Activated naive CD8-positive, alpha-beta T cell treated with anti-CD3 and anti-CD28 coated beads for 36 hours (primary cell): ENCODE results near the gene ZNF385C. TPM values are rescaled to one million over a fixed set of nuclear protein-coding genes. Genes with fewer than 3 reads are reported as not detected.
"Not testable (repeated sequence)": the region's sequence is repeated elsewhere in the genome, so short reads cannot be mapped to it uniquely, and the experiment has no call there.

Experiments used
- DNase-seq: peaks from one replicate; pipeline ENCODE4 v3.0.0; 2021
- H3K27ac Mint-ChIP-seq: one replicate; pipeline ENCODE4 v1.8.0; 2022; ENCODE audit warnings: mild to moderate bottlenecking, moderate library complexity, mixed read lengths
- H3K27me3 Mint-ChIP-seq: one replicate; pipeline ENCODE4 v1.8.0; 2022; ENCODE audit warnings: mild to moderate bottlenecking, mixed read lengths
- H3K36me3 Mint-ChIP-seq: one replicate; pipeline ENCODE4 v1.8.0; 2021; ENCODE audit warnings: mild to moderate bottlenecking, mixed read lengths
- H3K4me1 Mint-ChIP-seq: one replicate; pipeline ENCODE4 v1.8.0; 2021; ENCODE audit warnings: mixed read lengths
- H3K4me3 Mint-ChIP-seq: one replicate; pipeline ENCODE4 v1.8.0; 2022; ENCODE audit warnings: mild to moderate bottlenecking, moderate library complexity, mixed read lengths
- H3K9me3 Mint-ChIP-seq: one replicate; pipeline ENCODE4 v1.8.0; 2022; ENCODE audit warnings: mixed read lengths
- total RNA-seq, 2 experiments: library from RNA; stranded (reverse); gene quantifications; one replicate each; pipeline ENCODE4 v1.2.3, GENCODE V29; 2021

Gene ZNF385C, protein sequence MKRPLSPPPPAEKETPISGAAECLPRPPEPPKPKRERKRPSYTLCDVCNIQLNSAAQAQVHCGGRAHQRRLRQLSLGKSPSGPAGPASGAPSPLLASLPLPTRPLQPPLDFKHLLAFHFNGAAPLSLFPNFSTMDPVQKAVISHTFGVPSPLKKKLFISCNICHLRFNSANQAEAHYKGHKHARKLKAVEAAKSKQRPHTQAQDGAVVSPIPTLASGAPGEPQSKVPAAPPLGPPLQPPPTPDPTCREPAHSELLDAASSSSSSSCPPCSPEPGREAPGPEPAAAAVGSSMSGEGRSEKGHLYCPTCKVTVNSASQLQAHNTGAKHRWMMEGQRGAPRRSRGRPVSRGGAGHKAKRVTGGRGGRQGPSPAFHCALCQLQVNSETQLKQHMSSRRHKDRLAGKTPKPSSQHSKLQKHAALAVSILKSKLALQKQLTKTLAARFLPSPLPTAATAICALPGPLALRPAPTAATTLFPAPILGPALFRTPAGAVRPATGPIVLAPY
- total RNA-seq: 1 to 10 TPM in 1 of 2 experiments, under 1 TPM in 1; 0.92 to 1.2 TPM

DNA sequence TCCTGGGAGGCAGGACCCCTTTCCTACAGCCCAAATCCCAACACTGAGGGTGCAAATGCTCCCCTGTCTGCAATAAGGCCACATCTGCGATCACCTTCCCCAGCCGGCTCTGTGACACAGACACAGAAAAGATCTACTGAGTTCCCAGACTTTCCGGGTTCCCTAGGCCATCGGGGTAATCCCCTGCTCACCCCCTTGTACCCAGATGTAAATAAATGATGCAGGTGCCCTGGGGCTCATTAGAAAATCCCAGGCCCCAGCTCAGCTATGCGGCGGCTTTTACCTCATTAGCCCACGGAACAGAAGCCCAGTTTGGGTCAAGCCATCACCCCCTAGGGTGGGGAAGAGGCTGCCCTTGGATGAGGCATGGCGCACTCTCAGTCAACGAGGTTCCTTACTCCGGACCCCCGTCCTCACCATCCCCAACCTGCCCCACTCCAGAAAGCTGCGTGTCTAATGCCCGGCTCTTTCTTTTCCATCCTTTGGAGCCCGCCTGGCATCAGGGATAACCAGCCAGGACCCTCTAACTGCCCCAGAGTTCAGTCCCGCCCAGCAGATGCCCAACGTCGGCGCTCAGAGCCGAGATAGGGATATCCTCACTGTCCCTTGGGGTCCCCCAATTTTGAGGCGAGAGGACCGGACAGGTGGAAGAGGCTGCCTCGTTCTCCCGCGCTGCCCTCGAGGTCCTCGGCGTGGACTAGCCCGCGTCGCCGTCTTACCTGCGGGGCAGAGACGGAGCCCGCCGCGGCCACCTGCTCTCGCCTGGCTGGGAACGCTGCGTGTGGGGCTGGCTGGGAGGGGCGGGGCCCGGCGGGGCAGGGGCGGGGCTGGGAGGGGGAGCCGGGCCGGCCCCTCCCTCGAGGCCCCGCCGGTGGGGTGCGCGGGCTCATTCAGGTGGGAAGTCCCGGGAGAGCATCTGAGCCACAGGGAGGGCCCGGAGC, at the start of gene ZNF385C:
TSS of gene ZNF385C (minus strand) at position 783 of the 941 bp plus-strand sequence. CDS start 35,417 bp downstream, outside the sequence.
- Mint-ChIP-seq H3K27me3 (peaks cover 30% of the 10 kb centered on the region), H3K36me3 (no peaks in the 10 kb centered on the region), H3K4me1 (peaks cover 5% of the 10 kb centered on the region), H3K27ac (no peak within 1 kb of the TSS), H3K9me3 (no peaks in the 10 kb centered on the region), H3K4me3 (peak within 1 kb of the TSS; percentile 52)
- peak; percentile 52 for DNase-seq

DNA sequence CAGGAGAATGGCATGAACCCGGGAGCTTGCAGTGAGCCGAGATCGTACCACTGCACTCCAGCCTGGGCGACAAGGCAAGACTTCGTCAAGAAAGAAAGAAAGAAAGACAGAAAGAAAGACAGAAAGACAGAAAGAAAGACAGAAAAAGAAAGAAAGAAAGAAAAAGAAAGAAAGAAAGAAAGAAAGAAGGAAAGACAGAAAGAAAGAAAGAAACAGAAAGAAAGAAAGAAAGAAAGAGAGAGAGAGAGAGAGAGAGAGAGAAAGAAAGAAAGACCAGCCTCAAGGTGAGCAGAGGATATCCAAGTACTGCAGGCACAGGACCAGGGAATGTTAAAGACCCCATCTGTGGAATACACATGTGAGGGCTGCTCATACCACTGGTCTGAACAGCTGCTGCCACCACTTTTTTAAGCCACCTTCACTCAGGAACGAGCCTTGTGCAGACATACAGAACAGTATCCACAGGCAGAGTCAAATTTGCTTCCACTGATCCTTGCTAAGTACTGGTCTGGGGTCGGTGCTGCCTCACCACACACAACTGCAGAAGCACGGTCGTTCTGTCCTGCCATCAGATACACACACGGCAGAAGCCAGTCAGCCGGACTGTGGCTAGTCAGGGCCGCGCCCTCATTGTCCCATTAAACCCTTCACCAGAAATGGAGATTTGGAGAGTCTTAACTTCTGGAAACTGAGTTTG, 48.8 kb upstream of the ZNF385C start:
- no peak overlapping the region for H3K4me3 Mint-ChIP-seq
- H3K27me3 Mint-ChIP-seq: no peaks in the 10 kb centered on the region
- H3K9me3 Mint-ChIP-seq: no peaks in the 10 kb centered on the region
- peak overlapping the region; percentile 26 for H3K27ac Mint-ChIP-seq
- peaks cover 32% of the 10 kb centered on the region for H3K4me1 Mint-ChIP-seq
- no peak for DNase-seq
- H3K36me3 Mint-ChIP-seq: peaks cover 9% of the 10 kb centered on the region

DNA sequence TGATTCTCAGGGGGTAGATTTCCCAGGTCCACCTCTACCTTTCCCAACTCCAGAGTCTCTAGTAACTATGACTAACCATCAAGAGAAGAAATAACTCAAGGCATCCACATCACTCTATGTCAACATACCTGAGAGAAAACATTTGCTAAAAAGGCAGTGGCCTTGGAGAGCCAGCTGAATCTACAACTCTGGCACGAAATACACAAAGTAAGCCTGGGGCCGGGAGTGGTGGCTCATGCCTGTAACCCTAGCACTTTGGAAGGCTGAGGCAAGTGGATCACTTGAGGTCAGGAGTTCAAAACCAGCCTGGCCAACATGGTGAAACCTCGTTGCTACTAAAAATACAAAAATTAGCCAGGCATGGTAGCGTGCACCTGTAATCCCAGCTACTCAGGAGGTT, 44.9 kb upstream of the ZNF385C start:
- not testable (repeated sequence) for H3K27ac Mint-ChIP-seq, H3K9me3 Mint-ChIP-seq, DNase-seq, H3K4me3 Mint-ChIP-seq, H3K27me3 Mint-ChIP-seq
- H3K36me3 Mint-ChIP-seq: peaks cover 12% of the 10 kb centered on the region
- peaks cover 36% of the 10 kb centered on the region for H3K4me1 Mint-ChIP-seq

DNA sequence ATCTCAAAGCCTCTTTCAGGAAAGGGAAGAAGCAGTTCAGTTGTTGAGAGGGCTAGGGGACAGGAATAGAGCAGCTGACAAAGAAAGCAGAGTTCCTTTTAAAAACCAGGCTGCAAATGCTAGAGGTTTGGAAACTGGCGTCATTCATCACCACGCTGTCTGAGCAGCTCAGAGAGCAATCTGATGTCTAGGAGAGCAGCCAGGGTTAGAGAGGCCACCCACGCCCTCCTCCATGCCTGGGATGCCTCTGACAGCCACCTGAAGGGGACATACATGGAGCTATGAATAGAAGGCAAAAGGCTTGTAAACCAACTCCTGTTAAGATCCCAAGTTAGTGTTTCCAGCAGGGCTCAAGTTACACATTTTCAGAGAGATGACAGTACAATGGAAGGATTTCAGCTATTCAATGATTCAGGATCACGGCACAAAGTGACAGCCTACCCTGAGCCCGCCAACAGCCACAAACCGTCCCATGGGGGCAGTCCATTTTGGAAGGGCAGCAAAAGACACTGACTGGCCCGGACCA, 44.2 kb upstream of the ZNF385C start:
- DNase-seq: no peak
- no peaks in the 10 kb centered on the region for H3K9me3 Mint-ChIP-seq
- peaks cover 8% of the 10 kb centered on the region for H3K36me3 Mint-ChIP-seq
- no peak overlapping the region for H3K27ac Mint-ChIP-seq
- H3K4me1 Mint-ChIP-seq: peaks cover 35% of the 10 kb centered on the region
- no peaks in the 10 kb centered on the region for H3K27me3 Mint-ChIP-seq
- no peak overlapping the region for H3K4me3 Mint-ChIP-seq

DNA sequence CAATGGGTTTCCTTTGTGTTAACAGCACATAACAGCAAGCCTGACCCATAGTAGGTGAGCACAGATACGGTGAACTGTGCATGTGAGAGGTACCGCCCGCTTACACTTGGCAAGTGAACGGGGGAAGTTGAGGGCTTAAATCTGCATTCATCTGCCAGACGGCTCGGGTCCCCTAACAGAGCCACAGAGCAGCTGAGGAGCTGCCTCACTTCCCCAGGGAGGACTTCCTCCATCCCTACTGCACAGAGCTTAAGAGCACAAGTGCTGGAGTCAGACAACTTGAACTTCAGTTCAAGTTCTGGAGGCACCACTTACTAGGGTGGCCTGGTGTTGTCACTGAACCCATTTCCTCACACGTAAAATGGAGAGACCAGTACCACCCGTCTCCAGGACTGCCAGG, 43.1 kb upstream of the ZNF385C start:
- no peak overlapping the region for H3K4me3 Mint-ChIP-seq
- H3K27ac Mint-ChIP-seq: no peak overlapping the region
- peaks cover 6% of the 10 kb centered on the region for H3K36me3 Mint-ChIP-seq
- peaks cover 42% of the 10 kb centered on the region for H3K4me1 Mint-ChIP-seq
- DNase-seq: no peak
- H3K9me3 Mint-ChIP-seq: no peaks in the 10 kb centered on the region
- H3K27me3 Mint-ChIP-seq: no peaks in the 10 kb centered on the region

DNA sequence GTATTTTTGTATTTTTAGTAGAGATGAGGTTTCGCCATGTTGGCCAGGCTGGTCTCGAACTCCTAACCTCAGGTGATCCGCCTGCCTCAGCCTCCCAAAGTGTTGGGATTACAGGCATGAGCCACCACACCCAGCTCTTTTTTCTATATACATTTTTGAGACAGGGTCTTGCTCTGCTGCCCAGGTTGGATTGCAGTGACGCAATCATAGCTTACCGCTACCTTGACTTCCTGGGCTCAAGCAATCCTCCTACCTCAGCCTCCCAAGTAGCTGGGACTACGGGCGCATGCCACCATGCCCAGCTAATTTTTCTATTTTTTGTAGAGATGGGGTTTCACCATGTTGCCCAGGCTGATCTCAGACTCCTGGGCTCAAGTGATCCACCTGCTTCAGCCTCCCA, 42.4 kb upstream of the ZNF385C start:
- not testable (repeated sequence) for H3K36me3 Mint-ChIP-seq, H3K27me3 Mint-ChIP-seq, H3K4me3 Mint-ChIP-seq, DNase-seq, H3K9me3 Mint-ChIP-seq, H3K27ac Mint-ChIP-seq
- peaks cover 49% of the 10 kb centered on the region for H3K4me1 Mint-ChIP-seq

DNA sequence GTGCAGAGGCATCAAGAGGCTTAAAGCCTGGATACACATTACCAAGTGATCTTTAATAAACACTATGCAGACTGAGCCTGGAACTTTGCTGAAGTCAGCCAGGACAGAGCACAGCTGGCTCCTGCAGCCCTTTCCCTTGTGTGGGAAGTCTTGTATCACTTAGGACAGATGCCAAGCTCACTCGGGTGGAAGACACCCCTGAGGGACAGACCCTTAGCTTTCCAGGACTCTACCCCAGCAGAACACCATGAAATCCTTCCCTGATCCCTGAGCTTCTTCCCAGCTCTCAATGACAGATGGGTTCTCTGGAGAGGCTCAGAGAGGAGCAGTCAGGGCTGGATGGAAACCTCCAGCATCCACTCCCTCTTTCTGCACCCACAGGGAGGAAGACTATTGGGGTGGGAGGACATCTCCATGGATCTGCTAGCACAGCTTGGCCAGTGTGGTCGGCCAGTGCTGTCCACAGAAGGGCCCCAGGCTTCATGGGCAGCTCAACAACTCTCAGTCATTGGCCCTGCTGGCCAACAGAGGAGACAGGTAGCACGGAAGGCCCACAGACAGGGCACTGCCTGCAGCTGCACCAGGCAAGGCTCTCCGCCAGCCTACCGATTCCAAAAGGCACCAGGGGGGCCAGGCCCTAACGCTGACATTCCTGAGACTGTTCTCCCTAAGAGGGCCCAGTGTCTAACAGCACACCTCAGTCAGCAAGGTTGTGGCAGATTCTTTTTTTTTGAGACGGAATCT, 40.6 kb upstream of the ZNF385C start:
- Mint-ChIP-seq H3K4me1 (peaks cover 61% of the 10 kb centered on the region), H3K4me3 (no peak overlapping the region), H3K9me3 (no peaks in the 10 kb centered on the region), H3K36me3 (peaks cover 13% of the 10 kb centered on the region), H3K27ac (no peak overlapping the region), H3K27me3 (no peaks in the 10 kb centered on the region)
- DNase-seq: no peak

DNA sequence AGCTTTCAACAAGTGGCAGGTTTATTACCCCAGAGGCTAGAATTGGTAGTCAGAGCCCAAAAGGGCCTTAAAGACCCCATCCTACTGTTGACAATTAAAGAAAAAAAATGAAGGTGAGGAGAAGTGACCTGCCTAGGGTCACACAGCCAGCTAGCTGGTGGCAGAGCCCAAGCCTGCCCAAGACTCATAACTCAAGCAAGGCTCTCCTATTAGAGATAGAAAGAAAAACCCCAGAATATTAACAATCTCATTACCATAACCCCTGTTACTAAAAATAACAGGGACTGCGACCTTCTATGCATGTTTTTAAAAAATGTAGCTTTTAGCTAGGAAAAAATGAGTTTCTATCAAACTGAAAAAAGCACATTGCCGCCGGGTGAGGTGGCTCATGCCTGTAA, 38.4 kb upstream of the ZNF385C start:
- H3K27ac Mint-ChIP-seq: no peak overlapping the region

DNA sequence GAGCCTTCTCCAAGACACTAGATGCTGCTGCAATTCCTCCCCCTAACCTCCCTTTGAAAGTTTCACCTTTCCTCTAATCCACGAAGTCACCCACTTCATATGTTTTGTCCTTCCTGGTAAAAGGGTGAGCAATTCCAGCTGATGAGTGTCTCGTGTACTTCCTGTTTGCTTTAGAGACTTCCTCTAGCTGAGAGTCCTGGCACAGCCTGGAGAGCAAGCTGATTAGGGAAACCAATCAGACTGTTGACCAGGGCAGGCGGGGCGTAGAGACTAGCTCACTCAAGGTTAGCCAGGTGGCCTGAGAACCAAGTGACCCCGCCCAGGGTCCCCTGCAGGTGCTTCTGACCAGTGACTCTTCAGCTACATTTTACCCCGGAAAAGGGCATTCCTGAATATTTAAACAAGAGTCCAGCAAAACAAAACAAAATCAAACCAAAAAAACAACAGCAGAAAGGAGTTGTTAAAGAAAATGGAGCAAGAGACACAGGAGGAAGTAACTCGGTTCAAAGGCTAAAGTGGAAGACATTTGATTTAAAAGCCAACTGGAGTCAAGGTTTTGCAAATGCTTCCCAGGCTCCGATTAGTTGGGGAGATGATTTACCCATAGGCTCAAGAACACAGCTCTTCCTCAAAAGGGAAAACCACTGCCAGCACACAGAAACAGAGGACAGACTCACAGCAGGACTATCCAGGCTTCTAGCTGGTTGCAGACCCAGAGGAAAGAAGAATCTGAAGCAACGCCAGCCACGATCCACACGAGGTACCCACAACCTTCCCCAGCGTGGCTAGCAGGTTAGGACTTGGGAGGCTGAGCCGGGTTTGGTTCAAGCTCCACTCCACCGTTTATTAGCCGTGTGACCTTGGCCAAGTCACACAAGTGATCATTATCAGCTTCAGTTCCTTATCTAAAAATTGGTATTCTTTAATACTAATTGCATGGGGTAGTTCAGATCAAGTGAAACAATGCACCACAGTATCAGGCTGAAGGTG, 37.7 kb upstream of the ZNF385C start:
- no peak overlapping the region for H3K4me3 Mint-ChIP-seq
- H3K9me3 Mint-ChIP-seq: no peaks in the 10 kb centered on the region
- H3K4me1 Mint-ChIP-seq: peaks cover 67% of the 10 kb centered on the region
- no peak for DNase-seq
- no peaks in the 10 kb centered on the region for H3K27me3 Mint-ChIP-seq
- H3K27ac Mint-ChIP-seq: peak overlapping the region; percentile 38
- H3K36me3 Mint-ChIP-seq: peaks cover 11% of the 10 kb centered on the region

More for the DNA sequence above, 38.4 kb upstream of the ZNF385C start:
- DNase-seq: no peak
- Mint-ChIP-seq H3K4me1 (peaks cover 69% of the 10 kb centered on the region), H3K9me3 (no peaks in the 10 kb centered on the region), H3K36me3 (peaks cover 9% of the 10 kb centered on the region), H3K27me3 (no peaks in the 10 kb centered on the region), H3K4me3 (no peak overlapping the region)

DNA sequence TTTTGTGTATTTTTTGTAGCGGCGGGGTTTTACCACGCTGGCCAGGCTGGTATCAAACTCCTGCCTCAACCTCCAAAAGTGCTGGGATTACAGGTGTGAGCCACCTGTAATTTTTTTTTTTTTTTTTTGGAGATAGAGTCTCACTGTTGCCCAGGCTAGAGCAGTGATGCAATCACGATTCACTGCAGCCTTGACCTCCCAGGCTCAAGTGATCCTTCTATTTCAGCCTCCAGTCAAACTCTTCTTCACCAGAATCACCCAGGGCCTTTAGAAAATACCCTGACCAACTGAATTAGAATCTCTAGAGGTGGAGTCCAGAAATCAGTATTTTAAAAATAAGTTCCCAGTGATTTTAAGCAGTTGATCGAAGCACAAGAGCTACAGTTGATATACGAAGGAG, 36.9 kb upstream of the ZNF385C start:
- no peaks in the 10 kb centered on the region for H3K9me3 Mint-ChIP-seq
- peaks cover 64% of the 10 kb centered on the region for H3K4me1 Mint-ChIP-seq
- peaks cover 9% of the 10 kb centered on the region for H3K36me3 Mint-ChIP-seq
- no peak overlapping the region for H3K27ac Mint-ChIP-seq
- no peaks in the 10 kb centered on the region for H3K27me3 Mint-ChIP-seq
- no peak for DNase-seq
- no peak overlapping the region for H3K4me3 Mint-ChIP-seq

DNA sequence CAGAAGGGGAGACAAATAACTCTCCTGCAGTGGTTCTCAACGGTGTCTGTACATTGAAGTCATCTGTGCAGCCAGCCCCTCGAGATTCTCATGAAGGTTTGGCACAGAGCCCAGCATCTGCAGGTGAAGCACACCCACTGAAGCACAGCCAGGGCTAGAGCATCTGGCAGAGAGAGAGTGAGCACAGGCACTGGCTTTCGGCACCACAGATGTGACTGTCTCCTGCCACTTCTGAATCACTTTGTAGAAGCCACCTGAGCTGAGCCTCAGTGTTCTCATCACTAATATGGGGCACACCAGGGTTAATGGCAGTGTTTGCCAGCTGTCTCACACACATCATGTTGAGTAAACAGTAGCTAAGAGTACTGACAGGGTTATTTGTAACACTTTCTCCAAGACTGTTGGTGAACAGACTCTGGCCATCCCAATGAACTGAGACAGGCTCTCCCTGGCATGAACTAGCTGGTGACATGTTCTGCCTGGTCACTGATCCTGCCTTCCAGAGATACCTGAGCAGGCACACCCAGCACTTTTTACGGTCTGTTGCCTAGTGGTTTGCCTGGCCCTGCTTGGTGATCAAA, 35.3 kb upstream of the ZNF385C start:
- Mint-ChIP-seq H3K27me3 (no peaks in the 10 kb centered on the region), H3K4me3 (no peak overlapping the region), H3K9me3 (no peaks in the 10 kb centered on the region), H3K36me3 (peaks cover 12% of the 10 kb centered on the region), H3K4me1 (peaks cover 55% of the 10 kb centered on the region), H3K27ac (peak overlapping the region; percentile 15)
- no peak for DNase-seq

DNA sequence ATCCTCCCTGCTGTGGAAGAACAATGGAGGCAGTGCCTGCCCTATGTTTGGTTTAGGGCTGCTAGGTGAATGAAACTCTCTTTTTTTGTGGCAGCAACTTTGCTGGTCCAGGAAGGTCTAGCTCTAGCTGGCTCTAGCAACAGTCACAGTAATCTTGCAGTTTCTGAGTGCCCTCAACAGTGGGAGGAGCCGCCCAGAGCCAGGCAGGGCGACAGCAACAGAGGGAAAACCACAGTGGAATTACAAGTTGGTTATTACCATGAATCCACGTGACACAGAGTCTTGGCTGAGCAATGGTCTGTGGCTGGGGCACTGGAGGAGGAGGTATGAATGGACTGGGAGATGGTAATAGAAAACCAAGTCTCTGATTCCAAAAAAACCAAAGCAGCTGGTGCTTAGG, 34.7 kb upstream of the ZNF385C start:
- DNase-seq: peak; percentile 36
- peaks cover 57% of the 10 kb centered on the region for H3K4me1 Mint-ChIP-seq
- peak overlapping the region; percentile 54 for H3K27ac Mint-ChIP-seq
- no peak overlapping the region for H3K4me3 Mint-ChIP-seq
- H3K27me3 Mint-ChIP-seq: no peaks in the 10 kb centered on the region
- H3K9me3 Mint-ChIP-seq: no peaks in the 10 kb centered on the region
- peaks cover 18% of the 10 kb centered on the region for H3K36me3 Mint-ChIP-seq

DNA sequence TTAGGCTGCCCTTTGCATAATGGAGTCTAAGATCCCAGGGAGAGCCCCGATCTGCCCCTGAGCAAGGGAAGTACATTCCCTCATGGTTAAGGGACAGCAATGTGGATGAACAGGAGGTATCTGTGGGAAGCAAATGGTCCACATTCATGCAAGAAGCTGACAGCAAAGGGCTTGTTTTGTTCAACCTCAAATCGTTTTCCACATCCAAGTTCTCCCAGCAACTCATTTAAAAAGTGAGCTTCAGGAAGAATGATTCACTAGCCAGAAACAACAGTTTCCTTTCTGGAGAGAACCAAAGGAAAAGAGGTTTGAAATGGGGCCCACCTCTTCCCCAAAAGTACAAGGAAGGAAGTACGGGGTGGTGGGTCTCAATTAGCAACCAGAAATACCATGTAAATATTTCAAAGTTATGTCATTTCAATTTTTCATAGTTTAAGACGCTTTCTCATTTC, 33.7 kb upstream of the ZNF385C start:
- Mint-ChIP-seq H3K27ac (no peak overlapping the region), H3K36me3 (peaks cover 22% of the 10 kb centered on the region), H3K27me3 (no peaks in the 10 kb centered on the region), H3K4me1 (peaks cover 55% of the 10 kb centered on the region), H3K4me3 (no peak overlapping the region), H3K9me3 (no peaks in the 10 kb centered on the region)
- no peak for DNase-seq
